HG02870 (cell line): ENCODE measurements around the gene PGD.
"Not testable (repeated sequence)": the region's sequence is repeated elsewhere in the genome, so short reads cannot be mapped to it uniquely, and the experiment has no call there.

Experiments used
- ATAC-seq: cut with Tn5 transposase; IDR thresholded peaks from one replicate; pipeline ENCODE4 v1.9.1; 2021; ENCODE audit warnings: mild to moderate bottlenecking, moderate library complexity; ENCODE audit not compliant: unreplicated experiment

PGD gene

DNA sequence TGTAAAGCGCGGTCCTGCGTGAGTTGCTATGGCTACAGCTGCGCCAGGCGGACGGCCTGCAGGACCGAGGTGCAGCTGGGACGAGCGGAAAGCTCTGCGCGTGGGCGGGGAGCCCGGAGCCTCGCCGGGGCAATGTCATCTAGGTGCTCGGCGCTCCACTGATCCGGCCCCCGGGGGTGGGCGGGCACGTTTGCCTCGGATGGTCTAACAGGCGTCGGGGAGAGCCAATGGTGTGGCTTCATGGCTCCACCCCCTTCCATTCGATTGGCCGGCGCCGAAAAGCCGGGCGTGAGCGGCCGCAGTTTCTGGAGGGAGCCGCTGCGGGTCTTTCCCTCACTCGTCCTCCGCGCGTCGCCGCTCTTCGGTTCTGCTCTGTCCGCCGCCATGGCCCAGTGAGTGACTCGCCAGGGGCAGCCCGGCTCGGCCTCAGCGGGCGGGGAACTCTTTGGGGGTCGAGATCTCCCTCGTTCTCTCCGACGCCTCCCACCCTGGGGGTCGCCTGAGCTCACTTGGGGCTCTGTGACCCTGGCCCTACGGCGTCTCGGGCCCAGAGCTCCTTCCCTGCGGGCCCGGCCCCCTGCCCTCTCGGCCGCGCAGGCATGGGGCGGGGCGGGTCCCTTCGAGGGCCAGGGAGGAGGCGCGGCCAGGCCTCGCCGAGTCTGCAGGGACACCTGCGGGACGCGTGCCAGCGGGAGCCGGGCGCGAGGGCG, at the start of gene PGD:
PGD (plus strand) TSS at position 331 of the 710 bp plus-strand sequence; CDS start at position 385, 54 bp downstream.
- ATAC-seq: peak; percentile 91

GRCh38 chr1:10353282-10353681, 45.6 kb upstream of the PGD start:
- ATAC-seq: no peak

GRCh38 chr1:10353693-10354092, 45.2 kb upstream of the PGD start:
- ATAC-seq: no peak

DNA sequence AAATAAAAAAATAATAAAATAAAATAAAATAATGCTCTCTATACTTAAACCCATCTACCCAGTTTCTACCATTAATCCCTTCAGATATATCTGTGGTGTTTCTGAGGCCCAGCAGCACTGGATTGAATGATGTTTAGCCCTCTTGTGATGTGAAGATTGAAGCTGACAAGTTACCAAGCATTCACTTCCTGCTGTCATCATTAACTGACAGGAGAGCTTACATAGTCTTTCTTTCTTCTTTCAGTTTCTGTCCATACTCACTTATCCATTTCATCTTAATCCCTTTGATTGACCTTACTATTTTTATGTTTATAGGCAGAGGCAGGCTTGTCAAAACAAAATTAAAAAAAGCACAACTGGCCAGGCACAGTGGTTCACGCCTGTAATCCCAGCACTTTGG, 38.8 kb upstream of the PGD start:
- ATAC-seq: no peak

- no peak for ATAC-seq
Measured at GRCh38 chr1:10361515-10361914, 37.3 kb upstream of the PGD start.

DNA sequence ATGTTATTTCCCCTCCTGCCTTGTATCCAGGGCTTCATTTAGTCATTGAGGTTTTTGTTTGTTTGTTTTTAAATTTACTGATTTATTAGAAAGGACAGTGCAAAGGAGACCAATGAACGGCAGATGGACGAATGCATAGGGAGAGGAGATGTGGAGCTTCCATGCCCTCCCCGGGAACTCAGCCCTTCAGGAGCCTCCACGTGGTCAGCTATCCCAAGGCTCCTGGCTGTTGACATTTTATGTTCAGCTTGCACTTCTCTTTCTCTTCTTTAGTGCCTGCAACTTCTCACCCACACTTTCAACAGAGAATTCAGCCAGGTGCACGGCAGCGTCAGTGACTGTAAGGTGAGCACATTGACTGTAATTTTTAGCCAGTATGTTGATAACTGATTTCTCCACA, 30.7 kb upstream of the PGD start:
- no peak for ATAC-seq

DNA sequence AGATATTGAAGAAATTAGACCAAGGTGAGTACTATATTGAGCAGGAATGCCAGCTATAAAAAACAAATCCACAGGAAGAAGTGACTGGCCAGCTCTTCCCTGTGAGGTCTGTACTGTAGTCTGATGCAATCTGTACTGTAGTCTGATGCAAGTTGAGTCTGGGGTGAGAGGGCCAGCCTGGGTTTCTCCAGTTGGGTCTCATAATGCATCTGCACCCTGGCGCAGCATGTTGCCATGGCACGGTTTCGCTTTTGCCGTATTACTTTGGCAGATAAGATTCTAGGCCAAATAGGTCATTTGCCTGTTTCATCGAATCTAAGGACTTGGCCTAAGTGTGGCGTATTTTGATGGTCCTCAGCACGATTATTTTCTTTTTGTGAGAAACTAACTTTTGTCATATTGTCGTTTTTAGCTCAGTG, 24.4 kb upstream of the PGD start:
- no peak for ATAC-seq

GRCh38 chr1:10377365-10378029, 21.4 kb upstream of the PGD start:
- not testable (repeated sequence) for ATAC-seq

DNA sequence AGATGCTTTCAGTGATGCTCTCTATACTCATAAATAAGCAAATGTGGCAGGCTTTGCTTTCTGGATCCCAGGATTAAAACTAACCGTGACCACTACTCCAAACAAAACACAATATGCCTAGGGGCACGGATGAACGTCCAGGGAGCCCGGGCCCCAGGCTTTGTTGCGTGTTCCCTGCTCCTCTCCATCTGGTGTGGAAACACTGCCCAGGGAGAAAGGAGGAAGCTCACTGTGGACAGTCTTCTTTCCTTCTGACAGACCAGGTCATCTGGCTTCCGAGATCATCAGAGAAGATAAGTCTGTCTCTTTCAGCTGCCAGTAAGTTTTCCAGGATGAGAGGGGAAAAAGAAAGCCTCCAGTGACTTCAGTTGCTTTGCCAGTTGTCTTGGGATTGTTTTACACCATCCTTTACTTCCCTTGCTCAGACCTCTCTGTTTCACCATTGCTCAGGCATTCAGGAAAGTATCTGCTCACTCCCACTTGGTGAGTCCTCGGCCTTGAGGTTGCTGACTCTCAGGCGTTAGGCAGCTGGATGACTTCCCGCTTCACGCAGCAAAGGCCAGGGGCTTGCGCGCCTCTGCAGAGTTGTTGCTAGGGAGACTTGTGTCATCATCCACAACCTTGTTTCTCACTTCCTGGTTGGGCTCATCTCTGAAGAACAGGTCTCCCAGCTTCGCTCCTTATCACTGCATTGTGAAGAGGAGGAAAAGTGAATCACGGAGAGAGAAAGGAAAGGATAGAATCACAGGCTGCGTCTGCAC, 20.6 kb upstream of the PGD start:
- no peak for ATAC-seq

- ATAC-seq: no peak
Measured at GRCh38 chr1:10379101-10379620, 19.7 kb upstream of the PGD start.

GRCh38 chr1:10379676-10380075, 19.2 kb upstream of the PGD start:
- no peak for ATAC-seq

GRCh38 chr1:10380594-10381275, 18.1 kb upstream of the PGD start:
- no peak for ATAC-seq

GRCh38 chr1:10383630-10384029, 15.2 kb upstream of the PGD start:
- no peak for ATAC-seq

- ATAC-seq: no peak
Measured at GRCh38 chr1:10384219-10384618, 14.6 kb upstream of the PGD start.

- no peak for ATAC-seq
Measured at GRCh38 chr1:10386761-10387676, 11.8 kb upstream of the PGD start.

GRCh38 chr1:10387677-10388386, 11.0 kb upstream of the PGD start:
- ATAC-seq: no peak

DNA sequence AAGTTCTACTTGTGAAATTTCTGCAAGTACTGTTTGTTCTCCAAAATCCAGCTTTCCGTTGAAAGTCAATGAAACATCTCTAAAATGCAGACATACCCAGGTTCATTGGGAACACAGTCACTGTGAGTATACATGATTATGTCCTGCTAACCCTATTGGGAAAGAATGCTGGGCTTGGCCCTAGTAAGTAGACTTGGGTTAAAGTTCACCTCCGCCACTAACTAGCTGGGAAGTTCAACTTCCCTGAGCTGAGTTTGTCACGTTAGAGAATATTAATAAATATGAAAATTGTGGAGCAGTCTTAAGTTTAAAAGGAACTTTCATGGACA, 10.5 kb upstream of the PGD start:
- ATAC-seq: no peak

GRCh38 chr1:10389271-10389973, 9.4 kb upstream of the PGD start:
- no peak for ATAC-seq

DNA sequence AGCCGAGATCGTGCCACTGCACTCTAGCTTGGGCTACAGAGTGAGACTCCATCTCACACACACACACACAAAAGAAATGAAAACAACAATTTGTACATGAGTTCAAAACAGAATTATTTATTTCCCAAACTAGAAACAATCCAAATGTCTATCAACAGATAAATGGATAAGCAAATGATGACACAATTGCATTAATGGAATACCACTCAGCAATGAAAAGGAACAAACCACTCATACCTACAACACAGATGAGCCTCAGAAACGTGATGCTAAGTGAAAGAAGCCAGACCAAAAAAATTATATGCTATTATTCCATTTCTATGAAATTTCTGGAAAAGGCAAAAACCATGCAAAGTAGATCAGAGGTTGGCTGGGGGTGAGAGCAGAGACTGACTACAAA, 2.0 kb upstream of the PGD start:
- no peak for ATAC-seq
